ENCODE data around the gene TBC1D10B. TPM values are rescaled to one million over a fixed set of nuclear protein-coding genes. Genes with fewer than 3 reads are reported as not detected.

The TBC1D10B gene
- total RNA-seq, 1 donor from 2014 or later, result 45.6 TPM

- peaks cover 3% of the 10 kb centered on the region for H3K36me3 Mint-ChIP-seq (ENCODE audit: low read depth)
- H3K27me3 Mint-ChIP-seq (ENCODE audit: low read depth), result no peaks in the 10 kb centered on the region
- H3K4me3 Mint-ChIP-seq, result peak overlapping the region; percentile 77
- H3K9me3 Mint-ChIP-seq, result no peaks in the 10 kb centered on the region
- no peak for TF ChIP-seq CTCF (conservative IDR thresholded peaks at IDR 0.05)
- no peak overlapping the region for H3K27ac Mint-ChIP-seq (ENCODE audit: unreplicated experiment)
- no peak for DNase-seq (ENCODE audit: low read depth, low spot score)
- peaks cover 18% of the 10 kb centered on the region for H3K4me1 Mint-ChIP-seq
Measured at GRCh38 chr16:30351001-30351441, 19.3 kb downstream of the TBC1D10B start.

GRCh38 chr16:30350134-30350871 lies 20.0 kb downstream of the TBC1D10B start:
- TF ChIP-seq CTCF (conservative IDR thresholded peaks at IDR 0.05), result no peak
- Mint-ChIP-seq H3K36me3 (ENCODE audit: low read depth) (peaks cover 3% of the 10 kb centered on the region), H3K4me1 (peaks cover 11% of the 10 kb centered on the region), H3K4me3 (peak overlapping the region; percentile 77), H3K27ac (ENCODE audit: unreplicated experiment) (no peak overlapping the region), H3K9me3 (no peaks in the 10 kb centered on the region), H3K27me3 (ENCODE audit: low read depth) (no peaks in the 10 kb centered on the region)
- no peak for DNase-seq (ENCODE audit: low read depth, low spot score)

GRCh38 chr16:30349675-30350074 lies 20.6 kb downstream of the TBC1D10B start:
- no peaks in the 10 kb centered on the region for H3K27me3 Mint-ChIP-seq (ENCODE audit: low read depth)
- peak overlapping the region; percentile 67 for H3K27ac Mint-ChIP-seq (ENCODE audit: unreplicated experiment)
- TF ChIP-seq CTCF (conservative IDR thresholded peaks at IDR 0.05), result no peak
- H3K4me3 Mint-ChIP-seq, result peak overlapping the region; percentile 58
- H3K36me3 Mint-ChIP-seq (ENCODE audit: low read depth), result peaks cover 3% of the 10 kb centered on the region
- H3K4me1 Mint-ChIP-seq, result peaks cover 8% of the 10 kb centered on the region
- no peak for DNase-seq (ENCODE audit: low read depth, low spot score)
- H3K9me3 Mint-ChIP-seq, result no peaks in the 10 kb centered on the region

- DNase-seq (ENCODE audit: low read depth, low spot score), result no peak
- Mint-ChIP-seq H3K9me3 (no peaks in the 10 kb centered on the region), H3K4me1 (peaks cover under 1% of the 10 kb centered on the region), H3K27ac (ENCODE audit: unreplicated experiment) (no peak overlapping the region), H3K27me3 (ENCODE audit: low read depth) (no peaks in the 10 kb centered on the region), H3K36me3 (ENCODE audit: low read depth) (peaks cover 3% of the 10 kb centered on the region), H3K4me3 (peak overlapping the region; percentile 58)
- no peak for TF ChIP-seq CTCF (conservative IDR thresholded peaks at IDR 0.05)
Measured at GRCh38 chr16:30348929-30349328, 21.4 kb downstream of the TBC1D10B start.

- DNase-seq (ENCODE audit: low read depth, low spot score), result no peak
- H3K4me1 Mint-ChIP-seq, result no peaks in the 10 kb centered on the region
- no peaks in the 10 kb centered on the region for H3K9me3 Mint-ChIP-seq
- TF ChIP-seq CTCF (conservative IDR thresholded peaks at IDR 0.05), result no peak
- H3K27me3 Mint-ChIP-seq (ENCODE audit: low read depth), result no peaks in the 10 kb centered on the region
- H3K36me3 Mint-ChIP-seq (ENCODE audit: low read depth), result peaks cover 3% of the 10 kb centered on the region
- no peak overlapping the region for H3K4me3 Mint-ChIP-seq
- no peak overlapping the region for H3K27ac Mint-ChIP-seq (ENCODE audit: unreplicated experiment)
Measured at GRCh38 chr16:30348113-30348512, 22.2 kb downstream of the TBC1D10B start.

All from neural crest cell (in vitro differentiated cells).